Activated CD8-positive, alpha-beta T cell treated with anti-CD3 and anti-CD28 coated beads, Interleukin-2, amount 10 ng/mL, durations not matched to agents 7 days and 5 days (primary cell): ENCODE measurements around the gene GPBP1. TPM values are rescaled to one million over a fixed set of nuclear protein-coding genes. Genes with fewer than 3 reads are reported as not detected.

Experiments
- ATAC-seq: fragments of 150-1000 bp; cut with Tn5 transposase; one replicate; pipeline ENCODE4 v1.10.0; 2021; ENCODE audit warnings: moderate library complexity
- CTCF ChIA-PET: fragments of 350-600 bp; sonication (Branson Sonifier 250); formaldehyde crosslinking; loops from one replicate; lab custom pipeline; 2021; ENCODE audit warnings: antibody characterized with exemption; lab: Charles Lee
- POLR2A ChIA-PET: fragments of 350-600 bp; sonication (Branson Sonifier 250); formaldehyde crosslinking; loops from one replicate; lab custom pipeline; 2021; ENCODE audit warnings: antibody characterized with exemption; lab: Charles Lee
- DNase-seq: peaks from one replicate; pipeline ENCODE4 v3.0.0-alpha.2; 2020
- H3K27ac Mint-ChIP-seq: one replicate; pipeline ENCODE4 v1.8.0; 2021; ENCODE audit warnings: mild to moderate bottlenecking, mixed read lengths
- H3K27me3 Mint-ChIP-seq: one replicate; pipeline ENCODE4 v1.8.0; 2021; ENCODE audit warnings: low read depth, mixed read lengths
- H3K36me3 Mint-ChIP-seq: one replicate; pipeline ENCODE4 v1.8.0; 2021; ENCODE audit warnings: low read depth, mixed read lengths
- H3K4me1 Mint-ChIP-seq: one replicate; pipeline ENCODE4 v1.8.0; 2021; ENCODE audit warnings: low read depth, mixed read lengths
- H3K4me3 Mint-ChIP-seq: one replicate; pipeline ENCODE4 v1.8.0; 2021; ENCODE audit warnings: mild to moderate bottlenecking, mixed read lengths
- H3K9me3 Mint-ChIP-seq: one replicate; pipeline ENCODE4 v1.8.0; 2022; ENCODE audit warnings: mixed read lengths; ENCODE audit not compliant: insufficient read depth
- total RNA-seq, 2 experiments: library from RNA; stranded (reverse); gene quantifications; one replicate each; pipeline ENCODE4 v1.2.3, GENCODE V29; 2021

The GPBP1 gene
- total RNA-seq, 2 experiments from 2014 or later = 76.4 to 84.6 TPM

- no peaks in the 10 kb centered on the region for H3K9me3 Mint-ChIP-seq
- H3K27ac Mint-ChIP-seq = no peak overlapping the region
- POLR2A ChIA-PET = no interaction called here
- DNase-seq (no peak), ATAC-seq (no peak)
- no peaks in the 10 kb centered on the region for H3K4me1 Mint-ChIP-seq
- H3K36me3 Mint-ChIP-seq = no peaks in the 10 kb centered on the region
- H3K27me3 Mint-ChIP-seq = no peaks in the 10 kb centered on the region
- H3K4me3 Mint-ChIP-seq = no peak overlapping the region
- CTCF ChIA-PET = interaction anchor here (0.8 to 0.9 kb wide), 2 partner anchors 9 to 14 kb away, joined by 3 to 4 read pairs; no protein-coding TSS in a partner anchor
Measured at GRCh38 chr5:57311921-57312735, 138.3 kb downstream of the GPBP1 start.

- H3K4me1 Mint-ChIP-seq = no peaks in the 10 kb centered on the region
- H3K27me3 Mint-ChIP-seq = peaks cover under 1% of the 10 kb centered on the region
- DNase-seq (no peak), ATAC-seq (no peak)
- H3K9me3 Mint-ChIP-seq = no peaks in the 10 kb centered on the region
- H3K36me3 Mint-ChIP-seq = no peaks in the 10 kb centered on the region
- CTCF ChIA-PET = interaction anchor here (0.5 kb wide), 1 partner anchor 16 kb away, joined by 3 read pairs; no protein-coding TSS in a partner anchor
- H3K27ac Mint-ChIP-seq = no peak overlapping the region
- H3K4me3 Mint-ChIP-seq = no peak overlapping the region
- POLR2A ChIA-PET = no interaction called here
Measured at GRCh38 chr5:57313716-57314115, 139.9 kb downstream of the GPBP1 start.

Other genes with a start within 250 kb of the GPBP1 start
- gene MIER3, start 221.9 kb upstream of the GPBP1 start, total RNA-seq = 10 to 100 TPM; 22.5 to 24.1 TPM